Subcutaneous adipose tissue (tissue), 4 donors: ENCODE measurements around the gene TP53RK. TPM values are rescaled to one million over a fixed set of nuclear protein-coding genes. Genes with fewer than 3 reads are reported as not detected.

Experiments
- total RNA-seq, 4 donors: library from RNA; depleted of rRNA; stranded (reverse); fragments of >200 nt; gene quantifications; one replicate each; pipeline ENCODE4 v1.1.0, GENCODE V29; 2016
- TF ChIP-seq, protein P1 (sequence below): fragments of 450-650 bp; IDR thresholded peaks from one replicate; pipeline ENCODE4 v1.5.1; 2016; ENCODE audit warnings: low read depth, mild to moderate bottlenecking, control low read depth, antibody characterized with exemption, moderate library complexity

TP53RK gene
- total RNA-seq, 4 donors from 2014 or later: 9.5 to 20.1 (median 13.2) TPM

DNA sequence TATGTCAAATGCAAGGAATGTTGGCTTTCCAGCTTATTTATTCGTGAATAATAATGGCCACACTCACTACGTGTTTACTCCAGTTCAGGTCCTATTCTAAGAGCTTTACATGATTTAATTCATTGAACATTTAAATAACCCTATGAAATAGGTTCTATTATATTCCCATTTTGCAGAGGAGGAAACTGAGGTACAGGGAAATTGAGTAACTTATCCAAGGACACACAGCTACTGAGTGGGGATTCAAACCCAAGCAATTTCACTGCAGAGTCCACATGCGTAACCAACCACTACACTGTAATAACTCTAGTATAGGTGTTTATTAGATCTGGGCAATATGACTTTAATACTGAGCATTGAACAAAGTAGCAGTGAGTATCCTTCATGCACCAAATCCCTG, 25.7 kb downstream of the TP53RK start:
- TF ChIP-seq, protein P1, sequence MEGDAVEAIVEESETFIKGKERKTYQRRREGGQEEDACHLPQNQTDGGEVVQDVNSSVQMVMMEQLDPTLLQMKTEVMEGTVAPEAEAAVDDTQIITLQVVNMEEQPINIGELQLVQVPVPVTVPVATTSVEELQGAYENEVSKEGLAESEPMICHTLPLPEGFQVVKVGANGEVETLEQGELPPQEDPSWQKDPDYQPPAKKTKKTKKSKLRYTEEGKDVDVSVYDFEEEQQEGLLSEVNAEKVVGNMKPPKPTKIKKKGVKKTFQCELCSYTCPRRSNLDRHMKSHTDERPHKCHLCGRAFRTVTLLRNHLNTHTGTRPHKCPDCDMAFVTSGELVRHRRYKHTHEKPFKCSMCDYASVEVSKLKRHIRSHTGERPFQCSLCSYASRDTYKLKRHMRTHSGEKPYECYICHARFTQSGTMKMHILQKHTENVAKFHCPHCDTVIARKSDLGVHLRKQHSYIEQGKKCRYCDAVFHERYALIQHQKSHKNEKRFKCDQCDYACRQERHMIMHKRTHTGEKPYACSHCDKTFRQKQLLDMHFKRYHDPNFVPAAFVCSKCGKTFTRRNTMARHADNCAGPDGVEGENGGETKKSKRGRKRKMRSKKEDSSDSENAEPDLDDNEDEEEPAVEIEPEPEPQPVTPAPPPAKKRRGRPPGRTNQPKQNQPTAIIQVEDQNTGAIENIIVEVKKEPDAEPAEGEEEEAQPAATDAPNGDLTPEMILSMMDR: no peak

DNA sequence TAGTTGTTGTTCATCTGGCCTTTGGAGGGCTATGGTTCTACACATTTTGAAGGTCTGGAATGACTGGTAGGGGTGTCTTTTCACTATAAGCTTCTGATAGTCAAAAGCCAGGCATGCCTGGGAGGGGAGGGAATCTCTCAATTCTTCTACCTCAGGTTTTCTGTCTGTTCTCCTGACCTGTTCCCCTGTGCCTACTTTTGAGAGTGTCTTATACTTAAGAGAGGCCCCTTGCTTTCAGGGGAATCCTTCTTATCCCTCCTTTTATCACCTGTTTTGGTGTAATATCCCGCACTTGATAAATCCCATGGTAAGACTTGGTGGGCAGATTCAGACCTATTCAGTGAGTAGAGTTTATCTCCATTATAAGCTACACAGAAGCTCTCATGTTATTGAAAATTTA, 27.6 kb downstream of the TP53RK start:
- TF ChIP-seq, protein P1: no peak

DNA sequence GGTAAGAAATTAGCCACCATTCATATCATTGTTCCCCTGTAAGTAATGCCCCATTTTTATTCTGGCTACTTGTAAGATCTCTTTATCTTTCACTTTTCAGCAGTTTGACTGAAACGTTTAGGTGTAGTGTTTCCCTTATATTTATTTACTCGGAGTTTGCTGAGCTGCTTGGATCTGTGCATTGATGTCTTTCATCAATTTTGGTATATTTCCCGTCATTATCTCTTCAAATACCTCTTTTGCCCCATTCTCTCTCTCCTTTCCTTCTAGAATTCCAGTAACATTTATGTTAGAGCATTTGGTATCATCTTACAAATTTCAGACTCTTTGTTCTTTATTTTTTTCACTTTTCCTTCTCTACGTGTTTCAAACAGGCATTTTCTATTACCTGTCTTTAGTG, 28.8 kb downstream of the TP53RK start:
- TF ChIP-seq, protein P1: no peak

DNA sequence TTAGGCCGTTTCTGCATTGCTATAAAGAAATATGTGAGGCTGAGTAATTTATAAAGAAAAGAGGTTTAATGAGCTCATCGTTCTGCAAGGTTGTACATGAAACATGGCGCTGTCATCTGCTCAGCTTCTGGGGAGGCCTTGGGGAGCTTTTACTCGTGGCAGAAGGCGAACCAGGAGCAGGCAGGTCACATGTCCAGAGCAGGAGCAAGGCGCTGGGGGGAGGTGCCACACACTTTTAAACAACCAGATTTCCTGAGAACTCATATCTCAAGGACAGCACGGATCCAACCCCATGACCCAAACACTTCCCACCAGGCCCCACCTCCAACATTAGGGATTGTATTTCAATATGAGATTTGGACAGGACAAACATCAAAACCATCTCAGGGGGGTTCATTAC, 31.6 kb downstream of the TP53RK start:
- TF ChIP-seq, protein P1: no peak

DNA sequence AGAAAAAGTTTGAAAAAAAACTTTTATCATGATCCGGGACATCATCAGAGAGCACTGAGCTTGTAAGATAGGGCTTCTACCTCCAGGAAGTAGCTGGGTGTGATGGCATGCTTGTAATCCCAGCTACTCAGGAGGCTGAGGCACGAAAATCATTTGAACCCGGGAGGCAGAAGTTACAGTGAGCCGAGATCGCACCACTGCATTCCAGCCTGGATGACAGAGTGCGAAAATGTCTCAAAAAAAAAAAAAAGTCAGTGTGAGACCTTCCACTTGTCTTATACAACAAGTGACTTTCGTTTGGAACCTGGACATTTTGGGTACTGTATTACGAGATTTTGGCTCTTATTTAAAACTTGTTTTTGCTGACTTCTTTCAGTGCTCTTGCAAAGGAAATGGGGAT, 32.1 kb downstream of the TP53RK start:
- TF ChIP-seq, protein P1: no peak

DNA sequence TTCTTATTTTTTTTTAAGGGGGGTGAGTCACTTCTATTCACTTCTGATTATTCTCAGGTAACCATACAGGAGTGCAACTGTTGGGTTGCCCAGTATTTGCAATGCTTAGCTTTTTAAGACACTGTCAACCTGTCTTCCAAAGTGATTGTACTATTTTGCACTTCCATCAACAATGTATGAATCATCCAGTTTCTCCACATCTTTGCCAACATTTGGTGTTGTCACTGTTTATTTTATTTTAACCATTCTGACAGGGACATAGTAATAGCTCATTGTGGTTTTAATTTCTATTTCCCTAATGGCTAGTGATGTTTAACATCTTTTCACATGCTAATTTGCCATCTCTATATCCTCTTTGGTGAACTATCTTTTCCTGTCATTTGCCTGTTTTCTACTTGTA, 36.5 kb downstream of the TP53RK start:
- TF ChIP-seq, protein P1: no peak

DNA sequence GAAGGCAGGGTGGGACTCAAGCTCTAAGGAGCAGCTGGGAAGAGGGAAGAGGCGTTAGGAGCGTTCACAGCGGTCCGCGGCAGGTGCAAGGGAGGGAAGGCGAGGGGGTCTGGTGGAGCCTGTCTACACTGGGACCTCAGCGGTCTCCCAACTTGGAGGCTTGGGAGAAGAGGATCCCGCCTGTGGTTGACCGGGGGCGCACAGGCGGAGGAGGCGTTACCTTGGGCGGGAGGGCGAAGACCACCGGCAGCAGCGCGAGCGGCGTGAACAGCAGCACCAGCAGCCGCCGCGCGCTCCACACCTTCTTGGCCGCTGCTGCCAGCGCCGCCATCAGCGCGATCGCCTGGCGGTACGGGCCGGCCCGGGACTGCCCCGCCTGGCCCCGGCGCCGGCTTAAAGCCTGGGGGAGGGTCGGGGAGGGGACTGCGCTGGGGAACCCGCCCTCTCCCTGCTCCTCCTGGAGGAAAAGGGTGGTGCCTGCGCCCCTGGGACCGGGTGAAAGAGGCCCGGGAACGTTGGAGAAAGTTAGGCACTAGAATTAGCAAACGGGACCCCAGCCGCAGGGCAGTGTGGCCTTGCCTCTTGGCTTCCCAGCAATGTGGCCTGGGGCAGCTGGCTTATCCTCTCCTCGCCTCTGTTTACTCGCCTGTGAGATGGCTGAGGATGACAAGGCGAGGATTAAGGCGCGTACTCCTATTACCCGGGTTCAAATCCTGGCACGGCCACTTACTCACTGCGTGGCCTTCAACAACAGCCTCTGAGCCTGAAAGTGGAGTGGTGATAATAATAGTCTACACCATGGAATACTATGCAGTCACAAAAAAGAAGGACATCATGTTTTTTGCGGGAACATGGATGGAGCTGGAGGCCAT, 37.9 kb downstream of the TP53RK start, which contains the start of gene SLC13A3:
SLC13A3 (minus strand) TSS at position 369 of the 872 bp plus-strand sequence; CDS start at position 331, 38 bp downstream.
- TF ChIP-seq, protein P1: no peak
